Neural cell (in vitro differentiated cells): ENCODE results near the gene PITHD1.

Experiments
- CTCF ChIP-seq: fragments of 450-650 bp; IDR thresholded peaks from 2 replicates; pipeline ENCODE4 v1.5.1; 2014; ENCODE audit warnings: antibody characterized with exemption, mild to moderate bottlenecking, moderate library complexity; ENCODE audit not compliant: poor library complexity, severe bottlenecking
- REST ChIP-seq: IDR thresholded peaks from 2 replicates; pipeline ENCODE4 v1.6.1; 2012; ENCODE audit warnings: borderline replicate concordance
- SMC3 ChIP-seq: fragments of 450-650 bp; conservative IDR thresholded peaks from 2 replicates; pipeline ENCODE4 v1.6.1; 2014; ENCODE audit warnings: antibody characterized with exemption, mild to moderate bottlenecking, moderate library complexity; ENCODE audit not compliant: poor library complexity

- TF ChIP-seq REST (no peak), SMC3 (no peak), CTCF (no peak)
These were observed 6.6 kb downstream of the PITHD1 start for GRCh38 chr1:23784846-23785245.
